ENCODE data around the gene NUF2. TPM values are rescaled to one million over a fixed set of nuclear protein-coding genes. Genes with fewer than 3 reads are reported as not detected.

NUF2 gene
- total RNA-seq, 1 donor from 2014 or later = 3.3 TPM

GRCh38 chr1:163397451-163398200, 75.9 kb downstream of the NUF2 start:
- DNase-seq (ENCODE audit: low spot score in 2 of 2) (no peak), FAIRE-seq (no peak)

GRCh38 chr1:163399001-163399400, 77.2 kb downstream of the NUF2 start:
- FAIRE-seq (no peak), DNase-seq (ENCODE audit: low spot score in 2 of 2) (no peak)

GRCh38 chr1:163399976-163400601, 78.3 kb downstream of the NUF2 start:
- peak in 1 of 2 donors; percentile 28 for DNase-seq (ENCODE audit: low spot score in 2 of 2)
- no peak for FAIRE-seq

- FAIRE-seq (no peak), DNase-seq (ENCODE audit: low spot score in 2 of 2) (no peak)
These were observed 79.5 kb downstream of the NUF2 start for GRCh38 chr1:163401211-163401610.

Other genes starting within 250 kb of the NUF2 start
- 6.9 TPM for gene RGS5, start 119.0 kb upstream of the NUF2 start, total RNA-seq

All from frontal cortex (tissue), 4 donors.